C4-2B (cell line): ENCODE measurements around the gene ZNF878.

Source experiments
- CTCF ChIP-seq: fragments of 450-650 bp; conservative IDR thresholded peaks from 2 replicates; pipeline ENCODE4 v1.5.1; 2017; ENCODE audit warnings: mild to moderate bottlenecking
- ZFX ChIP-seq: fragments of 450-650 bp; IDR thresholded peaks from 2 replicates; pipeline ENCODE4 v1.6.1; 2017

GRCh38 chr19:12052497-12053169, at the start of gene ZNF878:
- TF ChIP-seq CTCF, result no peak
- TF ChIP-seq ZFX, result no peak
